NCI-H82 treated with DMSO at 0.1 percent for 48 hours (cell line): Measurements from ENCODE around the gene SLIT1.
A peak's percentile ranks its signal among the peaks of the same experiment; 100 is the strongest.
"Not testable (repeated sequence)": the region's sequence is repeated elsewhere in the genome, so short reads cannot be mapped to it uniquely, and the experiment has no call there.

Source experiments
- DNase-seq: peaks from one replicate; lab custom pipeline; 2025; ENCODE audit not compliant: unreplicated experiment; lab: John Stamatoyannopoulos, UW

The SLIT1 gene

GRCh38 chr10:97047083-97047736, 138.5 kb downstream of the SLIT1 start:
- no peak for DNase-seq

GRCh38 chr10:97046456-97047082, 139.2 kb downstream of the SLIT1 start:
- no peak for DNase-seq

GRCh38 chr10:97043563-97043855, 142.2 kb downstream of the SLIT1 start:
- no peak for DNase-seq

GRCh38 chr10:97042716-97043562, 142.8 kb downstream of the SLIT1 start:
- no peak for DNase-seq

- no peak for DNase-seq
Measured at GRCh38 chr10:97042081-97042480, 143.7 kb downstream of the SLIT1 start.

GRCh38 chr10:97040706-97041105, 145.1 kb downstream of the SLIT1 start:
- DNase-seq: no peak

- DNase-seq: no peak
Measured at GRCh38 chr10:97040248-97040584, 145.5 kb downstream of the SLIT1 start.

GRCh38 chr10:97039538-97040247, 146.1 kb downstream of the SLIT1 start:
- no peak for DNase-seq

- DNase-seq: no peak
Measured at GRCh38 chr10:97038688-97039087, 147.1 kb downstream of the SLIT1 start.

- peak; percentile 40 for DNase-seq
Measured at GRCh38 chr10:97037365-97038361, 148.1 kb downstream of the SLIT1 start.

GRCh38 chr10:97034958-97035769, 150.6 kb downstream of the SLIT1 start:
- DNase-seq: no peak

GRCh38 chr10:97034301-97034700, 151.5 kb downstream of the SLIT1 start:
- no peak for DNase-seq

- DNase-seq: not testable (repeated sequence)
Measured at GRCh38 chr10:97033841-97034240, 151.9 kb downstream of the SLIT1 start.

- no peak for DNase-seq
Measured at GRCh38 chr10:97032624-97033023, 153.1 kb downstream of the SLIT1 start.

- DNase-seq: no peak
Measured at GRCh38 chr10:97031459-97031858, 154.3 kb downstream of the SLIT1 start.

- DNase-seq: no peak
Measured at GRCh38 chr10:97030894-97031293, 154.9 kb downstream of the SLIT1 start.

- no peak for DNase-seq
Measured at GRCh38 chr10:97029271-97029670, 156.5 kb downstream of the SLIT1 start.

- no peak for DNase-seq
Measured at GRCh38 chr10:97028832-97029178, 157.0 kb downstream of the SLIT1 start.

GRCh38 chr10:97028126-97028831, 157.5 kb downstream of the SLIT1 start:
- DNase-seq: no peak
